ENCODE results near the gene KLHL25.

KLHL25 gene

DNA sequence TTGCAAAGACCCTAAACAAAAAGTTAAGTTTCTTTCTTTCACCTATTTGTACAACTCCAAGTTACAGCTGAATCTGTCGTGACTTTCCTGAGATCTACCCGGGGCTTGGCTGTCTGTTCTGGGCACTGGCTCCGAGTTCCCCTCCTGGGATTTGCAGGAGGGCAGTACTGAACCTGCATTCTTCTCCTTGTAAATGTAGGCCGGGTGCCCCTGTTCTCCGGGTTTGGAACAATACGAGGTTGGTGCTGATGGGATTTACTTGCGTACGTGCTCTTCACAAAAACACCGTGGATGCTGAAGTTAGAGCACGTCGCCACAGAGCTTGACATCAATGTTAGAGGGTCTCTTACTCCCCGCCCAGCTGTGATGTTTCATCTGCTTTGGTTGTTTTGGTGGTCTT, 48.1 kb downstream of the KLHL25 start:
- no peak for DNase-seq

DNA sequence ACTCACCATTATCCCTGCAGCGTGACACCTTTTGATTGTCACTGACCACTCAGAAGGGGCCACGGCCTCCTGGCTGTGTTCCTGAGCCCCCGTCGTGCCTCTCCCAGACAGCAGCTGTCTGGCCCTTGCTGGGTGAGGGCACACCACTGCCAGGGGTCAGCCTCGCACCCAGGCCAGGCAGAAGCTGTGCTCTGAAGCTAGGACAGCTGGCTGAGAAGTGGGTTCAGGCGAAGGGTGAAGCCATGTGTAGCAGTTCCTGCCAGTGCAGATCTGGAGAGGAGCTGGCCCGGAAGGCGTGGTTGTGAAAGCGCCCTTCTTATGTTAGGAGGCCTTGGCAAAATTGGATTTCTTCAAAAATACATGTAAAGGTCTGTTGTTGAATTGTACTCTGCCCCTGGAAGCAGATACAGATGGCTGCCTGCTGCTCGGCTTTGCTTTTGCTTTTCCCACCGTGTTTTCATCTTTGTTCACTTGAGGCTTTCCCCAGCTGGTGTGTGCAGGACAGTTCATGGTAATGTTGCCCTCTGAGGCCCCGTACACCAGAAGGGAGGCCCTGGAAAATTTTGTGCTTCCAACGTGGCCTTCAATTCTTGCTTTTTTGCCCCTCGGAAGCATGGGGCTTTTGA, 49.1 kb downstream of the KLHL25 start:
- no peak for DNase-seq

DNA sequence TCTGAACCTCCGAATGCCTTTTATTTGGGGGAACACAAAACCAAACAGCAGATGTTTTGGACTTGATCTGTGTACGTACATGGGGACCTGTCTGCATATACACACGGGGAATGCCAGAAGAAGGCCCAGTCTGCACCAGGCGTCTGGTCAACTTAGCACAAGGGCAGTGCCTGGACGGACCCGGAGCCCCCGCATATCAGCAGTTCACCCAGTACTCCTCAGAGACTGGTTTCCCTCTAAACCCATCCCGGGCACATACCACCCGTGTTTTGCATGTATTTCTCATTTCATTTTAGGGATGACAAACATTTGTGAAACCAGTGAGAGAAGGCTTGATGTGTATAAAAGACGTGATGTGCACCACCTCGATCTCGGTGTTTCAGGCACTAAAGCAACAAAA, 49.7 kb downstream of the KLHL25 start:
- DNase-seq = no peak

DNA sequence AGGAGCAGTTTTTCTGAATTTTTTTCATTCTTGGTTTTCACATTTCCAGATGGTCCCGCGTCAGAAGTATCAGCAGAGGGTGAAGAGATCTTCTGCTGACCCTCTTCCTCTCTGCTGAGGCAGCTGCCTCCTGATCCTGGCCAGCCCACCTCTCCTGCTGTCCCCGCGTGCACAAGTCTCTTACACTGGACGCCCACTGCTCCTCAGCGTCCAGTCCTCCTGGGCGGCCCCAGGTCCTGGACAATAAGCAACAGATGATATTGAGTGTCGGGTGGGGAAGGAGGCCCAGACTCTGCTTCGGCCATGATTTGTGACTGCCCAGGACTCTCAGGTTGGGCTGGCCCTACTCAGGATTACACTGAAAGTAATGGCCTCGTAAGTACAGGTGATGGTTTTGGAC, 50.1 kb downstream of the KLHL25 start:
- no peak for DNase-seq

DNA sequence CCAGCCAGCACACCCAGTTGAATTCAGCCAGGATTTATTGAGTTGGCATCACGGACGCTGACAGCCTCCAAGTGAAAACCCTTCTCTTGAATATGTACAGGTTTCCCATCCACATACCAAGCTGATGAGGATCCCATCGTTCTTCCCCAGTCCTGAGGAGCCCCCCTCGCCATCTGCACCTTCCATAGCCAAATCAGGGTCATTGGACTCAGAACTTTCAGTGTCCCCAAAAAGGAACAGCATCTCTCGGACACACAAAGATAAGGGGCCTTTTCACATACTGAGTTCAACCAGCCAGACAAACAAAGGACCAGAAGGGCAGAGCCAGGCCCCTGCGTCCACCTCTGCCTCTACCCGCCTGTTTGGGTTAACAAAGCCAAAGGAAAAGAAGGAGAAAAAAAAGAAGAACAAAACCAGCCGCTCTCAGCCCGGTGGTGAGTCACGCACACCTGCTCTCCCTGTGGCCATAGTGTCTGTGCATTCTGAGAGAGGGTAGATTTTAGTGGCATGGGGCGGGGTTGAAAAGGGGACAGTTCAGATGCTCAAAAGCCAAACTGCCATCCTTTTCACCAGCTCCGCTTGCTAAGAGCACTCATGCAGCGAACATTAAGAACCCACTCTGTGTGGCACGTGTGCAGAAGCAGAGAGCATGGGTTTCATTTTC, 51.2 kb downstream of the KLHL25 start:
- no peak for DNase-seq

DNA sequence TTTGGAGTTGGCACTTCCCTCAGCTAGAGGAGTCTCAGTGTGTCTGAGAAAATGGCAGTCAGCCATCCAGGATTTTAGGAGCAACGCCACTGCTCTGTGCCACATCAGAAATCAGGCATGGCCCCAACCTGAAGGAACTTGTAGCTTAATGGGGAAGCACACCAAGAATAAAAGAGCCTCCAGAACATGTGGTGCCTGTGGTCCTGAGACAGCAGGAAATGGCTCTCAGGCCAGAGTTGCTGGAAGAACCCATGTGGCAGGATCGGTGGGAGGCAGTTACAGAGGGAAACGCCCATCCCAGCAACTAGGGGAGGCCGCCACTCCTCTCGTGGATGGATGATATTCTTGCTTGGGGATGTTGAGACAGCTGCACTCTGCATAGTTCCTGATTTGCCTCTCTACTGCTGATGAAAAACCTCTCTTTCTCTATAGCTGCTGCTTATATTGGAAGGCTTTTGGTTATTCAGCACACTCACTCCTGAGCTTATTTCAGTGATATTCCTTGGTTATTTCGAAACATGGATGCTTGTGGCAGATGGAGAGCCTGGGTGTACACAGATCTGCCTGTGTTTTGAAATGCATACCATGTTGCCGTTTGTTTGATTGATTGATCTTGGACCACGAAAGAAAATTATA, 52.4 kb downstream of the KLHL25 start:
- DNase-seq = no peak

DNA sequence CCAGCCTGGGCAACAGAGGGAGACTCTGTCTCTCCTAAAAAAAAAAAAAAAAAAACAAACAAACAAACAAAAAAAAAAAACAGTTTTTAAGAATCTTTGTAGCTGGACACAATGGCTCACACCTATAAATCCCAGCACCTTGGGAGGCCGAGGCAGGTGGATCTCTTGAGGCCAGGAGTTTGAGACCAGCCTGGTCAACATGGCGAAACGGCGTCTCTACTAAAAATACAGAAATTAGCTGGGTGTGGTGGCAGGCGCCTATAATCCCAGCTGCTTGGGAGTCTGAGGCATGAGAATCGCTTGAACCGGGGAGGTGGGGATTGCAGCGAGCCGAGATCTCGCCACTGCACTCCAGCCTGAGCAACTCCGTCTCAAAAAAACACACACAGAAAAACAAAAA, 53.1 kb downstream of the KLHL25 start:
- no peak for DNase-seq

DNA sequence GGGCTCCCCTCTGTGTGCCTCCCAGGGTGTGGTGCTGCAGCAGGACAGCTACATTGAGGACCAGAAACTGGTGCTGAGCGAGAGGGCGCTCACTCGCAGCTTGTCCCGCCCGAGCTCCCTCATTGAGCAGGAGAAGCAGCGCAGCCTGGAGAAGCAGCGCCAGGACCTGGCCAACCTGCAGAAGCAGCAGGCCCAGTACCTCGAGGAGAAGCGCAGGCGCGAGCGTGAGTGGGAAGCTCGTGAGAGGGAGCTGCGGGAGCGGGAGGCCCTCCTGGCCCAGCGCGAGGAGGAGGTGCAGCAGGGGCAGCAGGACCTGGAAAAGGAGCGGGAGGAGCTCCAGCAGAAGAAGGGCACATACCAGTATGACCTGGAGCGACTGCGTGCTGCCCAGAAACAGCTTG, 53.7 kb downstream of the KLHL25 start:
- DNase-seq = no peak

DNA sequence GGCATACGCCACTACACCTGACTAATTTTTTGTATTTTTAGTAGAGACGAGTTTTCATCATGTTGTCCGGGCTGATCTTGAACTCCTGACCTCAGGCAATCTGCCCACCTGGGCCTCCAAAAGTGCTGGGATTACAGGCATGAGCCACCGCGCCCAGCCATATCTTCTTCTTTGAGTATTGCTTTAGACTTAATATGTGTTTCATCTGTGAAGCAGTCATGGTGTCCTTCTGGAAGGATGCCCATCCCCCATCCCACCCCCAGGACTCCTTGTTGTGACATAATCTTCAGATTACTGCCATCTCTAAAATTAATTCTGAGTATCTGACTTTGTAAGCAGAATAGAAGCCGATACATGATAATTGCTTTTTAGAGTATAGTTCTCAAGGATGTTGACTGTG, 57.7 kb downstream of the KLHL25 start:
- DNase-seq = no peak

DNA sequence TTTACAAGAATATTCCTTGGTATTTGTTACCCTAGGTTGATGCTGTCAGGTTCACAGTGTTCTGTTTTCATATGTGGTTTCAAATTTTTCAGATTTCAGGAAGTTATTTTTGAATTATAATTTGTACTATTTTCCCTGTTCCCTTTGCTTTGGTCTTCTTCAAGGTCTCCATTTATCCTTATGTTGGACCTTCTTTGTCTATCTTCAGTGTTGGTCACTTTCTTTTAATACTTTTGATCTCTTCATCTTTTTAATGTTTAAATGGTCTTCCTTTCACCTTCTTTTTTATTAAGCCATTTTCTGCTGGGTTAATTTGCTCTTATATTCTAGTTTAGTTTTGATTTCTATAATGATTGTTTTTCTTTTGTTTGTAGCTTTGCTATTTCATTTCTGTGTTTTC, 61.3 kb downstream of the KLHL25 start:
- DNase-seq = no peak

DNA sequence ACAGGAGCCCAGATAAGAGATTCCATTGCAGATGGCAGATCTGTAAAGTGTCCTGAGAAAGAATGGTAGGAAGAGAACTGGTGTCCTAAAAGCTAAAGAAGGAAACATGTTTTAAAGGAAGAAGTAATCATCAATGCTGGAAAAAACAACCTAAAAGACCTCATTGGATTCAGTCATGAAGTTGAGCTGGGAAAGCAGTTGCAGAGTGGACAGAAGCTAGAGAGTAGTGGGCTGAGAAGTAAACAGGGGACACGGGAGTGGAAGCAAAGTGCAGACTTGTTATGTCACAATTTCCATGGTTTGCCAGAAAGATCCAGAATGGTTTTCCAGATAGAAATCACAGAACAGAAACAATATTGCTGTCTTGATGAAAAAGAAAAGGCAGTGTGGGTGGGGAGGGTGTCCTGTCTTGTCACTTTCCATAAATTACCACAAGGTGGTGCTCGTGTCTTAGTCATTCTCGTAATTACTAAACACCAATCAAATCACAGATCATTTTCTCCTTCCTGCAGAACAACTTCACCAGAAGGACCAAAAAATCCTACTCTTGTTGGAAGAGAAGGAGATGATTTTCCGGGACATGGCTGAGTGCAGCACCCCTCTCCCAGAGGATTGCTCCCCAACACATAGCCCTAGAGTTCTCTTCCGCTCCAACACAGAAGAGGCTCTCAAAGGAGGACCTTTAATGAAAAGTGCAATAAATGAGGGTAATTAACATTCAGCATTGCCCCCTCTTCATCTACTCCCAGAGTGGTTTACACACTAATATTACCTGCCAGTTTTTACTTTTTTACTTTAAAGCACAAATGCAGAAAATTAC, 64.5 kb downstream of the KLHL25 start:
- peak in 5 of 6 experiments; percentile 23 to 73 (median 40) for DNase-seq

DNA sequence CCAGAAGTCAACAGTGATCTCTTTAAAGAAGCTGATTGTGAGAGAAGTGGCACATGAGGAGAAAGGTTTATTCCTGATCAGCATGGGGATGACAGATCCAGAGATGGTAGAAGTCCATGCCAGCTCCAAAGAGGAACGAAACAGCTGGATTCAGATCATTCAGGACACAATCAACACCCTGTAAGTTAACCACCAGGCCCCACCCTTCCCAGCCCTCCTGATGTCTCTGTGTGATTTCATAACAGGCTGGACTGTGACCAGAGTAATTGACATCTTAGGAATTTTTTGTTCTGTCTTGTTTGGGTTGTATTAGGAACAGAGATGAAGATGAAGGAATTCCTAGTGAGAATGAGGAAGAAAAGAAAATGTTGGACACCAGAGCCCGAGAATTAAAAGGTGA, 67.7 kb downstream of the KLHL25 start:
- no peak for DNase-seq

DNA sequence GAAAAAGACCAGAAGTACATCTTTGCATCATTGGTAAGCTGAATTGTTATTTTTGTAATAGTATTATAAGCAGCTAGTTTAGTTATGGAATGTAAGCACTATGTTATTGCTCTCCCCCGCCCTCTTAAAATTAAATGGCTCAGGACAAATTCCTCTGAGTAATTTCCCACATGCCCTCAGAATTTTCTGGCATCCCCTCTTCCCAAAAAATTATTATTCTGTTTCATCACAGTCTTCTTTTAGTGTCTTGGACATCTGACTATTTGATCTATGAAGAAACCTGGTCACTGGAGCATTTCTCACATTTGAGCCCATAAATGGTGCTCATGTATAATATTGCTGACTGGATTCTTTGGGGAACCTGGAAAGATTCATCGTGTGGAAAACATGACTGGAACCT, 68.3 kb downstream of the KLHL25 start:
- no peak for DNase-seq

DNA sequence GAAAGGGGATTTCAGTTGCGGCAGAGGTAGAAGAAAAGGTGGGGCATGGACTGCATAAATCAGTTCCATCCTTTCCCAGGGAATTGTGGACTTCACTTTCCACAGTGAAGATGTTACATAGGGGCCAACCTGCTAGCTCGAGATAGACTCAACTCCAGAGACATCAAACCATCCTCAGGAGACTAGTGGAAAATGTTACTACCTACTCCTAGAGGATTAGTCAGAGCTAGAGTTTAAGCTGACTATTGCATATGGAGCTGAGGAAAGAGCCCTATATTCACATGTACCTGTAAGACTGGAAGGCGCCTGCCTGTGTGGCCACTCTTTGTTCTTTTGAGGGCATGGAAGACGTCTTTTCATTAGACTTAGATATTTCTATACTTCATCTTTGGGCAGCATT, 69.2 kb downstream of the KLHL25 start:
- no peak for DNase-seq

DNA sequence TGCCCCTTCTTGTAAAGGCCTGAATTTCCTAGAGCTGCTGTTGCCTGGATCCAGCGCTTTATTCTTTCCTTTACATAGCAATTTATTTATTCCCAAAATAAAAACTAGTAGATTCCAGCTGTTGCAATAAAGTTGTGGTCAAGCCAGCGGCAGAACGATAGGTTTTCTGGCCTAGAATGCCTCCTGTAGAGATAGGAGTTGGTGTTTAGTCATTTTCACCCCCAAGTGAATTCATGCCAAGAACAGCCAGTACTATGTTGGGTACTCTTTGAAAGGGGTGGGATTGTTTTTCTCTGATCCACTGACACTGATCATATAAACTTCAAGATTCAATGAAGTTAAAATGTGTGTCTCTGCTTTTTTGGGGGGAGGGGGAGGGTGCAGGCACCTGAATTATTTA, 69.7 kb downstream of the KLHL25 start:
- DNase-seq = no peak

DNA sequence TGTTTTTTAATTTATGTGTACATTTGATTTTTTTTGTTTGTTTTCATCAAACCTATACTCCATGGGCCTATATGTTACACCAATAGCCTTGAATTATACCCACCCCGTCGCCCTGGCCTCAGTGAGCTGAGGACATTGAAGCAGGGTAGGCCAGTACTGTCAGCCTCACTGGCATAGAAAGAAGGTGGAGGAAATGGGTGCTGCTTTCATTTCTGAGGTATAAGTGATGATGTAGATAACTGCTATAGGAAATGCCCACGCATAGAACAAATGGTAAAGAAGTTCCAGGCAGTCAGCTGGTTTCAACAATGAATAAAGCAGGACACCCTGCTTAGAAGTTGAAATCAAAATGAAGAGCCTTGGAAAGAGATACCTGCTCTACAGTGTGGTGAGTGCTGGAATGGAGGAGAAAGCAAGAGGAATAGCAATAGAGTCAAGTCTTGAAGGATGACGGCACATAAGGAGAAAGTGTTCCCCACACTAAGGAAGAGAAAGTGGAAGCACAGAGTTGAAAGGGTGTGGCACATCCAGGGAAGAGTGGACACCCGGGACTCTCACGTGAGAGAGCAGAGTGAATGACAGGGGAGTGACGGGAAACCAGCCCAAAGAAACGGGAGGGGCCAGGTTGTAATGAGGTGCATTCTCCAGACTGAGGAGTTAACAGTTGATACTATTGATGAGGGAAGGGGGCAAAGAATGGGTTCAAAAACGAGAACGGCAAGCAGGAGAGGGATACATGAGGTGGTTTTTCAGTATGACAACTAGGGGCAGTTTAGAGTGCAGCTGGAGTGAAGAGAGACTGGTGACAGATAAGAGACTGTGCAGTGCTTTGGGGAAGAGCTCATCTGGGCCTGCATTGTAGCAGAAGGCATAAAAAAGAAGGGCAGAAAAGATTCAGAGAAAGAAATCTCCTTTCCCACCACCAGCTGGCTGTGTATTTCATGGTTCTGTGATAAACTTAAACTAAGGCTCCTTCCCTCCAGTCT, 70.5 kb downstream of the KLHL25 start:
- peak in 2 of 6 experiments; percentile 7 to 8 for DNase-seq

DNA sequence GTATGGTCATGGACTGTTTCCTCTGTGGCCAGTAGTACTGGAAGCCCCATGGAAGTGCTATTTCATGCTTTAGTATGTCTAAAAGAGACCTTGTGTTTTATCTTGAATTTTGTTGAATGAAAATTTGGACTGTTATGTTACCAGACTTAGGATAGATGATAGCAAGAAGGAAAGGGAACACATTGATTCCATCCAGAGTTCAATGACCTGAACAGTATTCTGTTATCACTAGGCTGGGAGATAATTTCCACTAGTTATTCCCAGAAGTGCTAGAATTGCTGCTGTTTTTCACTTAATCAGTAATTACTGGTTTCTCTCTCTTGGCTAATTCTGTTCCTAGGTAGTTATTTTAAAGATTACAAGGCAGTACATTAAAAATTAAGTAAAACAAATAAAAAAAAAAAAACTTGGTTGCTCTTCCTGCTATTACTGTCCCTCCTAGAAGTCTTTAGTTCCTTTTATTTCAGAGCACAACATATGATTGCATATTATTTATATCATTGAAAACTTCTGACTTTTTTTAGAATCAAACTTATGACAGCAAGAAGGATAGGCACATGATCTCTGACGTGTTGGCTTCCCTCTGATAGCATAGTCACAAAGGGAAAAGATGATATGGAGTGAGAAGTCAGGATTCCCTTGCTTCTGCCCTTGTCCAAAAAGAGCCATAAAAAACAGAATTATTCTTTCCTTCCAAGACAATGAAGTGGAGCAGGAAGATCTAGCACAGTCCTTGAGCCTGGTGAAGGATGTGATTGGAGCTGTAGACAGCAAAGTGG, 72.2 kb downstream of the KLHL25 start:
- no peak for DNase-seq

DNA sequence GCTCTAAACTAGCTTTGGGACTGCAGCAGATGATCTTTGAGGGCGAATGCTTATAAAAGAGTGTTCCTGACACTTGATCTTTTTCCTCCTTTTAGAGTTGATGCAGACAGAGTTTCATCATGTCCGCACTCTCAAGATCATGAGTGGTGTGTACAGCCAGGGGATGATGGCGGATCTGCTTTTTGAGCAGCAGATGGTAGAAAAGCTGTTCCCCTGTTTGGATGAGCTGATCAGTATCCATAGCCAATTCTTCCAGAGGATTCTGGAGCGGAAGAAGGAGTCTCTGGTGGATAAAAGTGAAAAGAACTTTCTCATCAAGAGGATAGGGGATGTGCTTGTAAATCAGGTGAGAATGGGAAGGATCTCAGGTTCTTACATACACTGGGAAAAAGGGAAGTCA, 75.7 kb downstream of the KLHL25 start:
- no peak for DNase-seq

DNA sequence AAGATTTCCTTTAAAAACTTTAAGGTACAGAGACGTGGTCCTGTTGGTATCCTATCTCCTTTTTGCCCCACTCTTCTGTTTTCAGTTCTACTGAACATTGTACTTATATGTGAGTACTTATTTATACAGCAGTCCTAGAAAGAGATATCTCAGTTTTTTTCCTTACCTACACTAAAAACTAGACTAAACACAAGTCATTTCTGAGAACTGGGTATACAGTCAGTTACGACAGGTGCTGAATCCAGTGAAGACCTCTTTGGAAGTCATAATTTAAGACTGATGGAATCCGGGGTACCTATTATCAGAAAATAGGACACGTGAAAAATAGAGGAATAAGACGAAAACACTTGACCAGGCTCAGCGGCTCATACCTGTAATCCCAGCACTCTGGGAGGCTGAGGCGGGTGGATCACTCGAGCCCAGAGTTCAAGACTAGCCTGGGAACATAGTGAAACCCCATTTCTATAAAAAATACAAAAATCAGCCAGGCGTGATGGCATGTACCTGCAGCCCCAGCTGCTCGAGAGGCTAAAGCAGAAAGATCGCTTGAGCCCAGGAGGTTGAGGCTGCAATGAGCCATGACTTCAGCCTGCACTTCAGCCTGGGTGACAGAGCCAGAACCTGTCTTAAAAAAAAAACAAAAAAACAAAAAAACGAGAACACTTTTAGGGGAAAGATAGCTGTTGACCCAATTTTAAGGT, 76.3 kb downstream of the KLHL25 start:
- DNase-seq = no peak

DNA sequence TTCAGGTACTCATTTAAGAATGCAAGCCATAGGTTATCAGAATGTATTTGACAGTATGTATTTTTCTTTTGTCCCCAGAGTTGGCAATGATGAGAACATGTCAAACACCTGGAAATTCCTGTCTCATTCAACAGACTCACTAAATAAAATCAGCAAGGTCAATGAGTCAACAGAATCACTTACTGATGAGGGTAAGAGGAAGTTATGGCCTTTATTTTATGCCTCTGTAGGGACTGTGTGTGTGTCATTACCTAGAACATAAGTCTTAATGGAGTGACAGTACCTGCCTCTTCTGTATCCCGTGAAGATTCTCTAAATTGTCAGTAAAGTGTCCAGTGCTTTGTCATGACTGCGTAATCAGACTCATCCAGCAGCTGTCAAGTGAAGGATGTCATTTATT, 77.5 kb downstream of the KLHL25 start:
- DNase-seq = no peak

DNA sequence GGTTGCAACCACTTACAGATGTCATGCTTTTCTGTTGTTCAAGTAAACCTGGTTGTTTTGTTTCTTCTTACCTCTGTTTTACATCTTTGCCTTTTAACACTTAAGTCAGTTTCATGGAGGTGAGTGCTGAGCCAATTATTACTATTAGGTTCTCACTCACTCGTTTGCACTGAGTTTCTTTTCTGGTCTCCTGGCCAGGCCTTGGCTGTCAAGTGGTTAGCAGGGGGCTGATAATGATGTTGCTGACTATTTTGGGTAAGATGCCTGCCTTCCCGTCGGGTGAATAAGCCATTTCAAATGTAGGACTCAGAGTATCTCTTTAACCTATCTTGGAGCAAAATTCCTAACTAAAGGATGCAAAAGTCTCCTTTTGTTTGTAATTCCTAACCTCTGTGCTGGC, 78.5 kb downstream of the KLHL25 start:
- no peak for DNase-seq
